GM12801 (cell line): Measurements from ENCODE around the gene DNAJA1.

Source experiments
- TF ChIP-seq, protein P1 (sequence below): IDR thresholded peaks from one replicate; pipeline ENCODE4 v1.5.1; 2011; ENCODE audit warnings: control low read depth; ENCODE audit not compliant: insufficient read length; ENCODE audit errors: extremely low read depth

Gene DNAJA1

DNA sequence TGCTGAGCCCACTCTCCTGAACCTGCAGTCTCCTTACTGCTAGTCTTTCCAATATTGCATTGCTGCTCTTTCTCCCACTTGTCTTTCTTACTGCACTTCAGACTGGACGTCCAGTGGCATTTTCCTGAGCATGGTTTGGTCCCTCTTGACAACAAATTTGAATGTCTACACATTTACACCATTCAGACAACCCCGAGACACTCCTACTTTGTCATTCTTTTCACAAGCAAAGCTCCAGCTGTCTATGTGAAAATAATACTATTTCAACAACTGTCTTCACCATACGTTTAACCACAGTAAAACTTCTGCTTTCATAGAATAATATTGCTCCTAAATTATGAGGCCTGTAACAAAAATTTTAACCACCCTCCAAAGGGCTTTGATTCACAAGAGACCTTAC is 13.2 kb upstream of the DNAJA1 start:
- TF ChIP-seq, protein P1, sequence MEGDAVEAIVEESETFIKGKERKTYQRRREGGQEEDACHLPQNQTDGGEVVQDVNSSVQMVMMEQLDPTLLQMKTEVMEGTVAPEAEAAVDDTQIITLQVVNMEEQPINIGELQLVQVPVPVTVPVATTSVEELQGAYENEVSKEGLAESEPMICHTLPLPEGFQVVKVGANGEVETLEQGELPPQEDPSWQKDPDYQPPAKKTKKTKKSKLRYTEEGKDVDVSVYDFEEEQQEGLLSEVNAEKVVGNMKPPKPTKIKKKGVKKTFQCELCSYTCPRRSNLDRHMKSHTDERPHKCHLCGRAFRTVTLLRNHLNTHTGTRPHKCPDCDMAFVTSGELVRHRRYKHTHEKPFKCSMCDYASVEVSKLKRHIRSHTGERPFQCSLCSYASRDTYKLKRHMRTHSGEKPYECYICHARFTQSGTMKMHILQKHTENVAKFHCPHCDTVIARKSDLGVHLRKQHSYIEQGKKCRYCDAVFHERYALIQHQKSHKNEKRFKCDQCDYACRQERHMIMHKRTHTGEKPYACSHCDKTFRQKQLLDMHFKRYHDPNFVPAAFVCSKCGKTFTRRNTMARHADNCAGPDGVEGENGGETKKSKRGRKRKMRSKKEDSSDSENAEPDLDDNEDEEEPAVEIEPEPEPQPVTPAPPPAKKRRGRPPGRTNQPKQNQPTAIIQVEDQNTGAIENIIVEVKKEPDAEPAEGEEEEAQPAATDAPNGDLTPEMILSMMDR = no peak

DNA sequence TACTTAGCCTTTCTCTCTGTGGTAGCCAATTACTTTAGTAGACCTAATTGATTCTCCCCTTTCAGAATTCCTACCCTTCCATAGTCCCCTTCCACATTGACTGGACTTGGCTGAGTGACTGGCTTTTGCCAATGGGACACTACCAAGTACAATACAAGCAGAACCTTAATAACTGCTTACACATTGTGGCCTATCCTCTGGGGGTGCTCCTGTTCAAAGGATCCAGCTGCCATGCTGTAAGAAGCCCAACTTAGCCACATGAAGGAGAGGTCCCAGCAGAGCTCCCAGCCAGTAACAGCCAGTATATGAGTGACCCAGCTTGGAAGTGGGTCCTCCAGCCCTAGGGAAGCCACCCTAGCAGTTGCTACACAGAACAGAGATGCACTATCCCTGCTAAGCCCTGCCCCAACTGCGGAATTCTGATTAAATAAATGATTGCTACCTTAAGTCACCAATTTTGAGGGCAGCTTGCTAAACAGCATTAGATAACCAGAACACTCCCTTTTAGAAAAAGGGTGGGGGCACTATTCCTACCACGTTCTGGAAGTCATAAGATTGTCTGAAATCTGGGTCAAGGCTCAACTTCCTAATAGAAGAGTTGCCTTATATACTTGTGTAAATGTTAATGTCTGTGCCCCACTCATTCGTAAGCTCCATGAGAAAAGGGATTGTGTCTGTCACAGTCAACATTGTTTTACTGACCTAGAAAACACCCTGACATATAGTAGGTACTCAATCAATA is 12.6 kb upstream of the DNAJA1 start:
- TF ChIP-seq, protein P1 = no peak

DNA sequence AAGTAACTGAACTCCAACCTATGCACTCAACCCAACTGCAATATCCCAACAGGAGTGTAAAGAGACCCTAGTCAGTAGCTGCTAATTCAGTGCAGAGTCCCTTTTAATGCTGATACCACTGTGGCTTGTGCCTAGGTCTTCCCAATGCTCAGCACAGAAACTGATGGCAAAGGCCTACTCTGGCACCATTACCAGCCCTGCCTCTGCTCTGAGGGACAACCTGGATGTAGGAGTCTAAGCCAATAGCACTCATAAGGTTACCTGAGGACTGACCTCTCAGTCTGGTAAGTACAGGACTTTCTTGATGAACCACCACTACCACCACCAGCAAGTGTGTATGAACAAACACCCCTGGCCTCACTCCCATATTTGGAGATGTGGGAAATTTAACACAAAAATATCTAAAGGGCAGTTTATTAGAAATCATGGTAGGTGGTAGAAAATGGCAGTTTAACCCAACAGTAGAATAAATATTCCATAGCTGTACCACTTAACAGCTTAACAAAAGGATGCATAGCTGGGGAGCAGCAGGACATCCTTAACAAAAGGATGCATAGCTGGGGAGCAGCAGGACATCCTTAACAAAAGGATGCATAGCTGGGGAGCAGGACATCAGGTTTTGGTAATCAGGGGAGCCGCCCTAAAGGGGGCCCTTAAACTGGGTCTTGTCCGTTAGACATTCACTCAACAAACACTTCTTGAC is 11.0 kb upstream of the DNAJA1 start:
- TF ChIP-seq, protein P1 = no peak

DNA sequence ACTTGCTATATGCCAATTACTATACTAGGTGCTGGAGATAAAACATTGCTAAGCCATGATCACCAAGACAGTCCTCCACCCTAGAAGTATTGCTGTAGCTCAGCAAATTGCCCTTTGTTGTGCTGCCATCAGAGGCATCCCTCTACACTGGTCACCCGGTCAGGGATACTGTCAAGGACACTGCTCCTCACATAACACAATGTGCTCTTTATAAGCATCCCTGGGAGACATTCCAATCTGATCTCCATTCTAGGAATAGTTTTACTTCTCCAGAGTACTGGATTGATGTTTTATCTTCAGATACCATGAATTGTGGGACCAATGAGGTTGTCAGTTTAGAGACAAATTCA is 10.4 kb upstream of the DNAJA1 start:
- TF ChIP-seq, protein P1 = no peak

DNA sequence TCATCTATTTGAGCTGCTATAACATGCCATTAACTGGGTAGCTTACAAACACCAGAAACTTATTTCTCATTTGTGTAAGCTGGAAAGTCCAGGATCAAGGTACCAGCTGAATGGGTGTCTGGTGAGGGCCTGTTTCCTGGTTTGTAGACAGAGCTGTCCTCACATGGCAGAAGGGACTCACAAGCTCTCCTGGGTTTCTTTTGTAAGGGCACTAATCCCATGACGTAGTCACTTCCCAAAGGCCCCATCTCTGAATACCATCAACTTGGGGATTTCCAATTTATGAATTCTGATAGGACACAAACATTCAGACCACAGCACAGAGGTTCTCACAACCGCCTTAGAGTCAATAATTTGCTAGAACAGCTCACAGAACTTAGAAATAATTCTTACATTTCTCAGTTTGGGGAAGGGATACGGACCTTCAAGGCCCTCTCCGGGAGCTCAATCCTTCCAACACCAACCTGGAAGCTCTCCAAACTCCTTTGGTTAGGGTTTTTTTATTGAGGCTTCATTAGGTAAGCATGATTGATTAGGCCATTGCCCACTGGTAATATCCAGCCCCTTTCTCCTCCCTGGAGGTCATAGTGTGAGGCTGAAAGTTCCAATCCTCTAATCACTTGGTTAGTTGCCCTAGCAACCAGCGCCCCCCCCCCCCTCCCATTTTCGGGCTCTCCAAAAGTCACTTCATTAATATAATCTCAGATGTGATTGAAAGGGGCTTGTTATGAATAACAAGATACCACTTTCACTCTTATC is 7.6 kb upstream of the DNAJA1 start:
- TF ChIP-seq, protein P1 = no peak

DNA sequence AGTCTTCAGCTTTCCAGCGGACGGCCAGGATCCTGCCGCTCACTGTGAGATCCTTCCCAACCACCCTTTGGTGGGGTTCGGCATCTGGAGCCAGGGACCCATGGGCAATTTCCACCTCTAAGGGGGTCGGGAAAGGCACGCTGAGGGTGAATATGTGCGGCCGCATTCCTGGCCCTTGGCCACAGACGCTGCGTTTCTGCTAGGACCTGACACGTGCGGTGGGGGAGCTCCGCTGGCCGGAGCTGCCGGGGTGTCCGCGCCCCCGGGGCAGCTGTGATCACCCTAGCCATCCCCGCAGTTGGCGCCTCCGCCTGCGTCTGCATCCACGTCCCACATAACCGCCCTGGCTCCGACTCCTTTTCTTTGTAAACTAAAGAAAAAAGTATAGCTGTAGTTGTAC is 5.3 kb upstream of the DNAJA1 start:
- TF ChIP-seq, protein P1 = no peak

DNA sequence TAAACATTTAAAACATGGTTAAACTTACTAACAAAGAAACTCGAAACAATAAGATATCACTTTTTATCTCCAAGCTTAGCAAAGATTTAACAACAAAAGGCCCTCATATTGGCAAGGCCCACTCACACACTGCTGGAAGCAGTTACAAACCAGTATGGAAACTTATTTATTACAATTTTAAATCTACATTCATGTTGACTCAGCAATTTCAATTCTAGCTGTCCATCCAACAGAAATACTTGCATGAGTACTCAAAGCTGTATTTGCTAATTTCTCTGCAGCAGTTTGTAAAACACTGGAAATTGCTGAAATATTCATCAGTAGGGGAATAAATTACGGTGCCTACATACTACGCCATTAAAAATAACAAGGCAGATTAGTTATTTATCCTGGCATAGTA is 2.8 kb upstream of the DNAJA1 start:
- TF ChIP-seq, protein P1 = no peak
